Panc1 (cell line): Measurements from ENCODE around the gene KCNIP3. TPM values are rescaled to one million over a fixed set of nuclear protein-coding genes. Genes with fewer than 3 reads are reported as not detected.

Experiments used
- ATAC-seq: fragments of 200-7000 bp; cut with Tn5 transposase; 2 replicates; pipeline ENCODE4 v1.9.1; 2020; ENCODE audit warnings: mild to moderate bottlenecking, moderate library complexity
- BruUV-seq: library from RNA; stranded (reverse); fragments of 400-500 nt; replicated peaks from 2 replicates; lab custom pipeline; 2021; lab: Mats Ljungman, UMichigan
- CTCF ChIA-PET: fragments of 300-600 bp; sonication (Branson Sonifier 250); formaldehyde crosslinking; loops from one replicate; lab custom pipeline; 2022; ENCODE audit warnings: antibody characterized with exemption; lab: Charles Lee
- POLR2A ChIA-PET: fragments of 300-600 bp; sonication (Branson Sonifier 250); formaldehyde crosslinking; loops from one replicate; lab custom pipeline; 2022; ENCODE audit warnings: antibody characterized with exemption; lab: Charles Lee
- DNase-seq: peaks from one replicate; pipeline ENCODE4 v3.0.0-alpha.2; 2010; ENCODE audit warnings: low read depth, low spot score
- H3K27ac ChIP-seq: 2 replicates; pipeline ENCODE4 v1.5.1; 2011; ENCODE audit warnings: mild to moderate bottlenecking, low read length, inconsistent platforms
- H3K27me3 ChIP-seq: fragments of 200-500 bp; sonication (Bioruptor generic); 2 replicates; pipeline ENCODE4 v1.6.0; 2014; ENCODE audit warnings: low read length, inconsistent platforms; ENCODE audit not compliant: control insufficient read depth, insufficient read depth
- H3K36me3 ChIP-seq: fragments of 200-500 bp; sonication (Bioruptor generic); 2 replicates; pipeline ENCODE4 v1.5.1; 2014; ENCODE audit warnings: inconsistent platforms, mild to moderate bottlenecking, low read length, moderate library complexity; ENCODE audit not compliant: control insufficient read depth, insufficient read depth
- H3K4me1 ChIP-seq: 2 replicates; pipeline ENCODE4 v1.5.1; 2011; ENCODE audit warnings: inconsistent platforms, mild to moderate bottlenecking, low read length, moderate library complexity; ENCODE audit not compliant: control insufficient read depth, insufficient read depth
- H3K4me3 ChIP-seq, 2 experiments: 2 replicates each; pipeline ENCODE4 v1.5.1; 2011 to 2012; ENCODE audit warnings: low read depth in 2 of 2, low read length in 2 of 2, mild to moderate bottlenecking in 2 of 2, inconsistent platforms in 1 of 2, moderate library complexity in 1 of 2
- H3K9me3 ChIP-seq: fragments of 200-500 bp; sonication (Bioruptor generic); 2 replicates; pipeline ENCODE4 v1.5.1; 2014; ENCODE audit warnings: low read depth, mild to moderate bottlenecking, inconsistent platforms, low read length, moderate library complexity; ENCODE audit not compliant: control insufficient read depth, insufficient read depth
- CTCF ChIP-seq: fragments of 450-650 bp; IDR thresholded peaks from 2 replicates; pipeline ENCODE4 v1.5.1; 2017; ENCODE audit warnings: mild to moderate bottlenecking
- POLR2AphosphoS5 ChIP-seq: IDR thresholded peaks from 2 replicates; pipeline ENCODE4 v1.6.1; 2012; ENCODE audit warnings: mild to moderate bottlenecking, low read depth, low read length, moderate library complexity
- REST ChIP-seq, 2 experiments: IDR thresholded peaks; 2 replicates each; pipeline ENCODE4 v1.6.1; 2011 to 2012; ENCODE audit warnings: low read depth in 2 of 2, control low read depth in 1 of 2, low read length in 1 of 2, mild to moderate bottlenecking in 1 of 2, moderate library complexity in 1 of 2; ENCODE audit not compliant: insufficient read depth in 1 of 2
- SIN3A ChIP-seq: IDR thresholded peaks from 2 replicates; pipeline ENCODE4 v1.6.1; 2012; ENCODE audit warnings: low read depth, mild to moderate bottlenecking, low read length, moderate library complexity, borderline replicate concordance; ENCODE audit not compliant: insufficient read depth
- TCF7L2 ChIP-seq: IDR thresholded peaks from 2 replicates; pipeline ENCODE4 v1.6.1; 2011; ENCODE audit warnings: mild to moderate bottlenecking, low read depth, low read length, inconsistent platforms
- in situ Hi-C: cut with HindIII; loops from 2 replicates; pipeline ENCODE4 v1.10.0; 2016; ENCODE audit warnings: low sequenced_read_pairs, low pct_unique_long_range_greater_than_20kb
- intact Hi-C: fragments of 100-400 bp; cut with micrococcal nuclease; formaldehyde crosslinking; loops from one replicate; pipeline ENCODE4 v1.10.0; 2022; ENCODE audit not compliant: unreplicated experiment
- total RNA-seq: library from RNA; stranded (reverse); gene quantifications from one replicate; pipeline ENCODE4 v1.2.1, GENCODE V29; 2021; ENCODE audit not compliant: unreplicated experiment

The KCNIP3 gene
- total RNA-seq, 1 experiment from 2014 or later = 17.5 TPM

GRCh38 chr2:95291222-95291621 lies 5.9 kb upstream of the KCNIP3 start:
- in situ Hi-C loops (no loop called here), intact Hi-C loops (no loop called here)
- Histone ChIP-seq H3K4me3 (no peak overlapping the region), H3K4me1 (no peaks in the 10 kb centered on the region), H3K27ac (no peak overlapping the region), H3K9me3 (0 out of 2 replicates have a peak, but pooled peaks cover 4% of the 10 kb centered on the region), H3K27me3 (no peaks in the 10 kb centered on the region), H3K36me3 (no peaks in the 10 kb centered on the region)
- TF ChIP-seq TCF7L2 (no peak), SIN3A (no peak), POLR2AphosphoS5 (no peak), REST (IDR thresholded peaks at IDR 0.05; ENCODE audit: insufficient read depth in 1 of 2, low read depth in 2 of 2, low read length in 1 of 2) (no peak), CTCF (no peak)
- POLR2A ChIA-PET = no interaction called here
- no TSS peak for BruUV-seq
- DNase-seq (no peak), ATAC-seq (no peak)
- CTCF ChIA-PET = no interaction called here

GRCh38 chr2:95292623-95293260 lies 4.4 kb upstream of the KCNIP3 start:
- no peak overlapping the region for H3K27ac ChIP-seq
- no peaks in the 10 kb centered on the region for H3K4me1 ChIP-seq
- no peaks in the 10 kb centered on the region for H3K36me3 ChIP-seq
- POLR2A ChIA-PET = interaction anchor here (0.6 kb wide), 1 partner anchor 68 kb away, joined by 11 read pairs; no protein-coding TSS in a partner anchor
- DNase-seq (no peak), ATAC-seq (peak; percentile 23; the same call in 1 of the 2 replicates)
- H3K9me3 ChIP-seq = 0 out of 2 replicates have a peak, but pooled peaks cover 4% of the 10 kb centered on the region
- intact Hi-C loops = no loop called here
- no TSS peak for BruUV-seq
- CTCF ChIA-PET = no interaction called here
- H3K4me3 ChIP-seq = no peak overlapping the region
- no peak for TF ChIP-seq CTCF
- TF ChIP-seq POLR2AphosphoS5 = no peak
- TF ChIP-seq TCF7L2 = no peak
- no peak for TF ChIP-seq REST (IDR thresholded peaks at IDR 0.05; ENCODE audit: insufficient read depth in 1 of 2, low read depth in 2 of 2, low read length in 1 of 2)
- no peak for TF ChIP-seq SIN3A
- in situ Hi-C loops = no loop called here
- no peaks in the 10 kb centered on the region for H3K27me3 ChIP-seq
